ENCODE results near the gene FGF19. TPM values are rescaled to one million over a fixed set of nuclear protein-coding genes. Genes with fewer than 3 reads are reported as not detected.
"Not testable (repeated sequence)": the region's sequence is repeated elsewhere in the genome, so short reads cannot be mapped to it uniquely, and the experiment has no call there.

FGF19 gene
- total RNA-seq, 2 experiments from 2014 or later = not detected

DNA sequence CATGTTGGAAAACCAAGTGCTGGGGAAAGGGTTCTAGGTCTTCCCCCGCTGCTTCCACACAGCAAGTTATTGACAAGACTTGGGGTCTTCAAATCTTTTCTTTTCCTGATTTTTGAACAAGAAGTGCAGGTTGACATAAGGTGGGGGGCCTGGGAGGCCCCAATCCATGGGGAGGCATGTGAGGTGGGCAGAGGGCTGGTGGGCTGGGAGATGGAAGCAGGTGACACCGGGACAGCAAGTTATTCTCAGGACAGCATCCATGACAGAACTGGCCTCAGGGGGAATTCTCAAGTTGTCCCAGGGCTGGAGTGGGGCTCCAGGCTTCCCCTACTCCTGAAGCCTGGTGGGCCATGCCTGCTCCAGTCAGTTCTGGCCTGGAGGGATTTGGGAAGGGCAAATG, 5.5 kb downstream of the FGF19 start:
- no peak for DNase-seq
- Mint-ChIP-seq H3K36me3 (ENCODE audit: low read depth) (no peaks in the 10 kb centered on the region), H3K4me3 (no peak overlapping the region), H3K27ac (no peak overlapping the region), H3K9me3 (no peaks in the 10 kb centered on the region), H3K4me1 (peaks cover 2% of the 10 kb centered on the region), H3K27me3 (peaks cover 34% of the 10 kb centered on the region)
- ChIA-PET CTCF (interaction anchor here (0.6 kb wide), 1 partner anchor 1304 kb away, joined by 3 read pairs; no protein-coding TSS in a partner anchor), POLR2A (no interaction called here)

GRCh38 chr11:69697861-69698260, 6.0 kb downstream of the FGF19 start:
- H3K27me3 Mint-ChIP-seq = peaks cover 31% of the 10 kb centered on the region
- POLR2A ChIA-PET = no interaction called here
- CTCF ChIA-PET = no interaction called here
- no peak overlapping the region for H3K27ac Mint-ChIP-seq
- no peaks in the 10 kb centered on the region for H3K4me1 Mint-ChIP-seq
- no peaks in the 10 kb centered on the region for H3K9me3 Mint-ChIP-seq
- H3K4me3 Mint-ChIP-seq = no peak overlapping the region
- H3K36me3 Mint-ChIP-seq (ENCODE audit: low read depth) = no peaks in the 10 kb centered on the region
- DNase-seq = no peak

GRCh38 chr11:69697469-69697843, 6.4 kb downstream of the FGF19 start:
- H3K4me3 Mint-ChIP-seq = no peak overlapping the region
- no peaks in the 10 kb centered on the region for H3K9me3 Mint-ChIP-seq
- POLR2A ChIA-PET = no interaction called here
- H3K36me3 Mint-ChIP-seq (ENCODE audit: low read depth) = no peaks in the 10 kb centered on the region
- H3K27me3 Mint-ChIP-seq = peaks cover 30% of the 10 kb centered on the region
- DNase-seq = no peak
- no peaks in the 10 kb centered on the region for H3K4me1 Mint-ChIP-seq
- no peak overlapping the region for H3K27ac Mint-ChIP-seq
- CTCF ChIA-PET = interaction anchor here (1.8 kb wide), 1 partner anchor 18 kb away, joined by 3 read pairs; no protein-coding TSS in a partner anchor

DNA sequence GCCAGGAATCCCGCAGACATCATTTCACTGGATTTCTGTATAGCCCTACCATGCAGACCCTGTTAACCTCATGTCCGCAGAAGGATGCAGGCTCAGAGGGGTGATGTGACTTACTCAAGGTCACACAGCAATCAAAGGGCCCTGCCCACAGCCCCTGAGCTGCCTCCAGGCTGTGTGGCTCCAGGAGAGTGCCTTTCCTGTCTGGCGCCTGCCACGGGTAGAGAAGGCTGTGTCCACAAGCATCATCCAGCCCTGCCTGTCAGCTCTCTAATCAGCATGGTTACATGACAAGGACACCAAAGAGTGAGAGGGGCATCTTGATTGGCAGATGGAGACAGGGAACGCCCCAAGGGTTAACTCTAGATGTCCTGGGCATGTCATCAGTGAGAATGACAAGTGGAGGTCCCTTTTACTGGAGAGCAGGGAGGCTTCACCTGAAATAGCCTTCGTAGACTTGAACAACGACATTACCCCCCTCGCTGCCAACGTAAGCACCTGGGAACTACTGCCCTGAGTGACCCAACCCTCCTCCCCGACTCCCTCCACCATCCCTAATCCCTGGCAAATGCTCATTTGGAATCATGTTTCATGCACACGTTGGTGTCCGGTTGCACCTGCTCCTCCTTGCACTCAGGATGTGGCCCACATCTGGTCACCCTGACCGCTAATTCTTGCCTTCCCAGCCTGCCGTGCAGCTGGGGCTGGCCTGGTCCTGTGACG, 6.9 kb downstream of the FGF19 start:
- POLR2A ChIA-PET = no interaction called here
- H3K36me3 Mint-ChIP-seq (ENCODE audit: low read depth) = no peaks in the 10 kb centered on the region
- no peak overlapping the region for H3K27ac Mint-ChIP-seq
- no peaks in the 10 kb centered on the region for H3K9me3 Mint-ChIP-seq
- CTCF ChIA-PET = interaction anchor here (1.8 kb wide), 1 partner anchor 19 kb away, joined by 3 read pairs; no protein-coding TSS in a partner anchor
- no peak for DNase-seq
- peaks cover 30% of the 10 kb centered on the region for H3K27me3 Mint-ChIP-seq
- H3K4me1 Mint-ChIP-seq = no peaks in the 10 kb centered on the region
- no peak overlapping the region for H3K4me3 Mint-ChIP-seq

GRCh38 chr11:69695995-69696394, 7.8 kb downstream of the FGF19 start:
- H3K27me3 Mint-ChIP-seq = peaks cover 29% of the 10 kb centered on the region
- DNase-seq; H3K4me3 Mint-ChIP-seq; H3K27ac Mint-ChIP-seq; H3K36me3 Mint-ChIP-seq (ENCODE audit: low read depth); H3K4me1 Mint-ChIP-seq; POLR2A ChIA-PET; H3K9me3 Mint-ChIP-seq: not testable (repeated sequence)
- CTCF ChIA-PET = interaction anchor here (1.8 kb wide), 1 partner anchor 20 kb away, joined by 3 read pairs; no protein-coding TSS in a partner anchor

- Mint-ChIP-seq H3K36me3 (ENCODE audit: low read depth) (no peaks in the 10 kb centered on the region), H3K27ac (no peak overlapping the region), H3K9me3 (no peaks in the 10 kb centered on the region), H3K4me1 (no peaks in the 10 kb centered on the region), H3K4me3 (no peak overlapping the region), H3K27me3 (peaks cover 27% of the 10 kb centered on the region)
- DNase-seq = no peak
- ChIA-PET CTCF (interaction anchor here (1.8 kb wide), 1 partner anchor 20 kb away, joined by 3 read pairs; no protein-coding TSS in a partner anchor), POLR2A (no interaction called here)
These were observed 8.2 kb downstream of the FGF19 start for GRCh38 chr11:69695581-69695980.

- Mint-ChIP-seq H3K27ac (no peak overlapping the region), H3K27me3 (peaks cover 22% of the 10 kb centered on the region), H3K4me3 (no peak overlapping the region), H3K36me3 (ENCODE audit: low read depth) (no peaks in the 10 kb centered on the region), H3K4me1 (no peaks in the 10 kb centered on the region), H3K9me3 (no peaks in the 10 kb centered on the region)
- ChIA-PET POLR2A (no interaction called here), CTCF (no interaction called here)
- DNase-seq = no peak
These were observed 9.0 kb downstream of the FGF19 start for GRCh38 chr11:69694781-69695180.

DNA sequence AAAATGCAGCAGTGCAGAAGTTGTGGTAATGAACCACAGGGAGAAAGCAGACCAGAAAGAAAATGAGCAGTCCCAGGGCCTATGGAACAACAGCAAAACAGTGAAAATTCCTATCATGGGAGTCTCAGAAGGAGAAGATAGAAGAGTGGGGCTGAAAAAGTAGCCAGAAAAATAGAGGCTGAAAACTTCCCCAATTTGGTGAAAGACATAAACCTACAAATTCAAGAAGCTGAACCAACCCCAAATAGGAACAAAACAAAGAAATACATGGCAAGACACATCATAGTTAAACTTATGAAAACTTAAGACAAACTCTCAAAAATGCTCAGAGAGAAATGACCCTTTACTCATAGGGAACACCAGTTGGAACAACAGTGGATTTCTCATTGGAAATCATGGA, 11.4 kb downstream of the FGF19 start:
- H3K4me3 Mint-ChIP-seq = no peak overlapping the region
- peaks cover 3% of the 10 kb centered on the region for H3K4me1 Mint-ChIP-seq
- no peak for DNase-seq
- ChIA-PET CTCF (no interaction called here), POLR2A (no interaction called here)
- H3K27ac Mint-ChIP-seq = no peak overlapping the region
- H3K27me3 Mint-ChIP-seq = peaks cover 27% of the 10 kb centered on the region
- H3K9me3 Mint-ChIP-seq = no peaks in the 10 kb centered on the region
- H3K36me3 Mint-ChIP-seq (ENCODE audit: low read depth) = no peaks in the 10 kb centered on the region

DNA sequence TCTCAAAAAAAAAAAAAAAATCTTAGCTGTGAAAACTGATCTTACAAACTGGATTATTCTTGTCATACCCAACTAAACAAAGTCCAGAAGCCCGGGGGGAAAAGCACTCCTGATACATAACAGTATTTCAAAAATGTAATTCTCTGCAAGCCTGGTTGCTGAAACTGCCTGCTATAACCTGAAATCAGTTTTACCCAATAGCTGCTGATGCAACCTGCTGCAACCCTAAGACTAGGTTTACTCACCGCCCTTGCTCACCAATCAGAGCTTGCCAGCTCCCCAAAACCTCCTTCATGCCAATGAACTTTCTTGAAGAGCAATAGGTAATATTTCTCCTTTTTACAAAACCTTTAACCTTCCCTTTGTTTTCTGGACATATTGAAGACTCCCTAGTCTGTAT, 12.4 kb downstream of the FGF19 start:
- no peak for DNase-seq
- no peak overlapping the region for H3K4me3 Mint-ChIP-seq
- ChIA-PET CTCF (interaction anchor here (0.7 kb wide), 1 partner anchor 183 kb away, joined by 5 read pairs; no protein-coding TSS in a partner anchor), POLR2A (no interaction called here)
- no peak overlapping the region for H3K27ac Mint-ChIP-seq
- peaks cover 24% of the 10 kb centered on the region for H3K27me3 Mint-ChIP-seq
- H3K9me3 Mint-ChIP-seq = no peaks in the 10 kb centered on the region
- no peaks in the 10 kb centered on the region for H3K36me3 Mint-ChIP-seq (ENCODE audit: low read depth)
- peaks cover 3% of the 10 kb centered on the region for H3K4me1 Mint-ChIP-seq

GRCh38 chr11:69689484-69690319, 14.1 kb downstream of the FGF19 start:
- ChIA-PET POLR2A (no interaction called here), CTCF (no interaction called here)
- no peaks in the 10 kb centered on the region for H3K36me3 Mint-ChIP-seq (ENCODE audit: low read depth)
- peaks cover 7% of the 10 kb centered on the region for H3K4me1 Mint-ChIP-seq
- H3K27me3 Mint-ChIP-seq = peaks cover 24% of the 10 kb centered on the region
- H3K27ac Mint-ChIP-seq = no peak overlapping the region
- no peaks in the 10 kb centered on the region for H3K9me3 Mint-ChIP-seq
- DNase-seq = no peak
- no peak overlapping the region for H3K4me3 Mint-ChIP-seq

DNA sequence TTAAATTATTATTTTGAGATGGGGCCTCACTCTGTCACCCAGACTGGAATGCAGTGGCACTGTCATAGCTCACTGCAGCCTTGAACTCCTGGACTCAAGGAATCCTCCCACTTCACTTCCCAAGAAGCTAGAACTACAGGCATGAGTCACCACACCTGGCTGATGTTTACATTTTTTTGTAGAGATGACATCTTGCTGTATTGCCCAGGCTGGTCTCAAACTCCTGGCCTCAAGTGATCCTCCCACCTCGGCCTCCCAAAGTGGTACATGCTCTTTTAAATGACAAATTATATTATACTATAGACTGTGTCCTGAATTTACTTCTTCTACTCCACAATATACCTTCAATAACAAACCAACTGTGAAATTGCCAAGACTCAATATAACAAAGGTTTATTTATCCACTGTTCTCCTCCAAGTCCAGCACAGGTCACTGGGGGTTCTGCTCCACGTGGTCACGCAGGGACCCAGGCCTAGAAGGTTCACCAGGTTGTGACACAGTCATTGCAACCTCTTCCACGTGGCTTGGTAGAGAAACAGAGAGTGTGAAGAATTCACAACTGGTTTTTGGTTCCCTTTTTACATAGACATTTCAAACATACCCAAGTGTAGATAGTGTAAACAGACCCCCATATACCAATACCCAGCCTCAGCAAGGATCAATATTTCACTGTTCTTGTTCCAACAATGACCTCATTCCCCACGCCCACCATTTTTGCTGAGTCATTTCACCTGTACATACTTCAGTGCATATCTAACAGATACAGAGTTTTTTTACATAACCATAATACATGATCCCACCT, 15.7 kb downstream of the FGF19 start:
- peaks cover 22% of the 10 kb centered on the region for H3K27me3 Mint-ChIP-seq
- DNase-seq; H3K36me3 Mint-ChIP-seq (ENCODE audit: low read depth); H3K27ac Mint-ChIP-seq; H3K9me3 Mint-ChIP-seq; CTCF ChIA-PET; POLR2A ChIA-PET; H3K4me3 Mint-ChIP-seq; H3K4me1 Mint-ChIP-seq: not testable (repeated sequence)

- Mint-ChIP-seq H3K27ac (no peak overlapping the region), H3K36me3 (ENCODE audit: low read depth) (no peaks in the 10 kb centered on the region), H3K9me3 (no peaks in the 10 kb centered on the region), H3K4me3 (no peak overlapping the region), H3K4me1 (peaks cover 7% of the 10 kb centered on the region), H3K27me3 (peaks cover 15% of the 10 kb centered on the region)
- ChIA-PET POLR2A (no interaction called here), CTCF (no interaction called here)
- no peak for DNase-seq
These were observed 17.0 kb downstream of the FGF19 start for GRCh38 chr11:69686856-69687255.

DNA sequence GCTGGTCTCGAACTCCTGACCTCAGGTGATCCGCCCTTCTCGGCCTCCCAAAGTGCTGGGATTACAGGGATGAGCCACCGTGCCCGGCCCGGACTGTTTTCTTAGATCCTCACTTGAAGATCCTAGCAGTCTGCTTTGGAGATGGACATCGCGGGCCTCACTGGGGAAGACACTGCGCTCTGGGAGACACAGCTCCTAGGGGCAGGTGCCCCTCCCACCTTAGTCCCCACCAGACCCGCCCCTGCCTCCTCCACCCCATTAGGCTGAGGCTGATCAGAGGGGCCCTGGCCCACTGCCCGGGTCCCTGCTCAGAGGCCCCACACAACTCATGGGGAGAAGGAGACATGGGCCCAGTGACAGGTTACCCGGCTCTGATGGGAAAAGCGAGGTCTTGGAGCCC, 17.4 kb downstream of the FGF19 start:
- POLR2A ChIA-PET = no interaction called here
- peaks cover 13% of the 10 kb centered on the region for H3K27me3 Mint-ChIP-seq
- H3K9me3 Mint-ChIP-seq = no peaks in the 10 kb centered on the region
- peaks cover 7% of the 10 kb centered on the region for H3K4me1 Mint-ChIP-seq
- H3K36me3 Mint-ChIP-seq (ENCODE audit: low read depth) = no peaks in the 10 kb centered on the region
- no peak for DNase-seq
- H3K27ac Mint-ChIP-seq = no peak overlapping the region
- CTCF ChIA-PET = no interaction called here
- H3K4me3 Mint-ChIP-seq = no peak overlapping the region
